GM12878 (cell line): ENCODE results near the gene PARN. TPM values are rescaled to one million over a fixed set of nuclear protein-coding genes. Genes with fewer than 3 reads are reported as not detected.

Source experiments
- BHLHE40 ChIP-seq, 2 experiments: fragments of 450-650 bp in 1 of 2; IDR thresholded peaks; 2 replicates each; pipeline ENCODE4 v1.6.1; 2011 to 2017; ENCODE audit warnings: low read depth in 2 of 2, borderline replicate concordance in 1 of 2, improper control_type of control experiment in 1 of 2, low read length in 1 of 2, mild to moderate bottlenecking in 1 of 2
- CBX3 ChIP-seq: fragments of 200-600 bp; sonication (generic); IDR thresholded peaks from 2 replicates; pipeline ENCODE4 v1.6.1; 2016; ENCODE audit warnings: low read depth, borderline replicate concordance
- CHD2 ChIP-seq: IDR thresholded peaks from 2 replicates; pipeline ENCODE4 v1.6.1; 2011; ENCODE audit warnings: low read depth, low read length, improper control_type of control experiment, borderline replicate concordance
- CUX1 ChIP-seq: IDR thresholded peaks from 2 replicates; pipeline ENCODE4 v1.6.1; 2012; ENCODE audit warnings: improper control_type of control experiment, low read depth, low read length; ENCODE audit not compliant: insufficient replicate concordance
- IRF5 ChIP-seq: fragments of 450-650 bp; IDR thresholded peaks from 2 replicates; pipeline ENCODE4 v1.6.1; 2017; ENCODE audit warnings: borderline replicate concordance
- KLF5 ChIP-seq: fragments of 450-650 bp; IDR thresholded peaks from 2 replicates; pipeline ENCODE4 v1.6.1; 2014; ENCODE audit warnings: mild to moderate bottlenecking; ENCODE audit not compliant: partially characterized antibody
- MTA2 ChIP-seq: fragments of 450-650 bp; IDR thresholded peaks from 2 replicates; pipeline ENCODE4 v1.6.1; 2016; ENCODE audit warnings: low read depth, mild to moderate bottlenecking, moderate library complexity
- NR2C1 ChIP-seq: fragments of 450-650 bp; IDR thresholded peaks from 2 replicates; pipeline ENCODE4 v1.6.1; 2017; ENCODE audit warnings: antibody characterized with exemption, mild to moderate bottlenecking, moderate library complexity
- NRF1 ChIP-seq: conservative IDR thresholded peaks from 2 replicates; pipeline ENCODE4 v1.6.1; 2011; ENCODE audit warnings: mild to moderate bottlenecking, low read depth, low read length, improper control_type of control experiment
- POLR2AphosphoS5 ChIP-seq: IDR thresholded peaks from 2 replicates; pipeline ENCODE4 v1.6.1; 2011; ENCODE audit warnings: mild to moderate bottlenecking, low read length, inconsistent platforms
- RBBP5 ChIP-seq: fragments of 200-600 bp; sonication (generic); conservative IDR thresholded peaks from 2 replicates; pipeline ENCODE4 v1.6.1; 2016
- SIX5 ChIP-seq: IDR thresholded peaks from 2 replicates; pipeline ENCODE4 v1.6.1; 2011; ENCODE audit warnings: mild to moderate bottlenecking, low read depth, low read length, moderate library complexity; ENCODE audit not compliant: severe bottlenecking
- SMC3 ChIP-seq: IDR thresholded peaks from 2 replicates; pipeline ENCODE4 v1.6.1; 2011; ENCODE audit warnings: low read length, improper control_type of control experiment, borderline replicate concordance
- SP1 ChIP-seq: IDR thresholded peaks from one replicate; pipeline ENCODE4 v1.6.1; 2011; ENCODE audit warnings: low read depth, low read length
- SRF ChIP-seq, 2 experiments: IDR thresholded peaks; 2 replicates each; pipeline ENCODE4 v1.6.1; 2011; ENCODE audit warnings: low read depth in 2 of 2, low read length in 2 of 2, mild to moderate bottlenecking in 1 of 2, moderate library complexity in 1 of 2
- SUZ12 ChIP-seq: fragments of 200-600 bp; sonication (generic); IDR thresholded peaks from one replicate; pipeline ENCODE4 v1.6.1; 2018; ENCODE audit warnings: antibody characterized with exemption, mild to moderate bottlenecking; ENCODE audit not compliant: unreplicated experiment
- YY1 ChIP-seq: IDR thresholded peaks from 2 replicates; pipeline ENCODE4 v1.6.1; 2011; ENCODE audit warnings: low read depth, mild to moderate bottlenecking, low read length
- ZNF687 ChIP-seq: fragments of 450-650 bp; IDR thresholded peaks from 2 replicates; pipeline ENCODE4 v1.6.1; 2017; ENCODE audit warnings: mild to moderate bottlenecking, moderate library complexity
- polyA plus RNA-seq, 11 experiments: library from polyadenylated mRNA; depleted of rRNA in 4 of 11; unstranded in 6 of 11; stranded (reverse) in 5 of 11; fragments of >200 nt; fragmentation: Nextera tagmentation in 4 of 11; fragmentation: Illumina TruSeq in 1 of 11; extraction: Ambion mirVana in 4 of 11; extraction: Trizol in 1 of 11; gene quantifications; 1 replicate in 1 of 11; 2 replicates in 10 of 11; pipeline versions ENCODE4 v1.2.1 to v1.2.3, GENCODE V29; 2011 to 2016; ENCODE audit warnings: inconsistent platforms in 2 of 11, missing spikeins in 2 of 11, low read depth in 1 of 11
- total RNA-seq, 4 experiments: library from RNA; depleted of rRNA in 3 of 4; stranded (reverse); fragments of >200 nt in 3 of 4; fragmentation: Illumina TruSeq in 1 of 4; extraction: Trizol in 1 of 4; gene quantifications; 2 replicates each; pipeline versions ENCODE4 v1.2.1 to v1.2.3, GENCODE V29; 2013 to 2021
- TF ChIP-seq, protein P1 (sequence below): IDR thresholded peaks from 2 replicates; pipeline ENCODE4 v1.6.1; 2012; ENCODE audit warnings: low read depth, low read length, improper control_type of control experiment

PARN gene
- total and polyA plus RNA-seq, 10 of the 15 experiments (the other 5 are each of a cell fraction or from before 2014, with no cell fraction given) = 15.6 to 77.3 (median 47.7) TPM

- peak; percentile 67 for TF ChIP-seq CUX1
- peak; percentile 60; the same call in 1 of the 2 replicates for TF ChIP-seq MTA2
- TF ChIP-seq CBX3 = no peak
- no peak for TF ChIP-seq YY1
- 0 out of 2 replicates have a peak, but pooled peaks have one; percentile 62 for TF ChIP-seq RBBP5
- TF ChIP-seq POLR2AphosphoS5 = no peak
- no peak for TF ChIP-seq SUZ12
- no peak for TF ChIP-seq SIX5
- TF ChIP-seq ZNF687 = no peak
- no peak for TF ChIP-seq KLF5
- TF ChIP-seq NR2C1 = no peak
- TF ChIP-seq SRF (IDR thresholded peaks at IDR 0.05; ENCODE audit: low read depth in 2 of 2, low read length in 2 of 2) = no peak
- TF ChIP-seq, protein P1, sequence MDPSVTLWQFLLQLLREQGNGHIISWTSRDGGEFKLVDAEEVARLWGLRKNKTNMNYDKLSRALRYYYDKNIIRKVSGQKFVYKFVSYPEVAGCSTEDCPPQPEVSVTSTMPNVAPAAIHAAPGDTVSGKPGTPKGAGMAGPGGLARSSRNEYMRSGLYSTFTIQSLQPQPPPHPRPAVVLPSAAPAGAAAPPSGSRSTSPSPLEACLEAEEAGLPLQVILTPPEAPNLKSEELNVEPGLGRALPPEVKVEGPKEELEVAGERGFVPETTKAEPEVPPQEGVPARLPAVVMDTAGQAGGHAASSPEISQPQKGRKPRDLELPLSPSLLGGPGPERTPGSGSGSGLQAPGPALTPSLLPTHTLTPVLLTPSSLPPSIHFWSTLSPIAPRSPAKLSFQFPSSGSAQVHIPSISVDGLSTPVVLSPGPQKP = no peak
- TF ChIP-seq SP1 = peak; percentile 42
- no peak for TF ChIP-seq CHD2
- no peak for TF ChIP-seq NRF1
- TF ChIP-seq BHLHE40 (IDR thresholded peaks at IDR 0.05; ENCODE audit: borderline replicate concordance in 1 of 2, low read depth in 2 of 2, low read length in 1 of 2) = peak in 1 of 2 experiments; percentile 54; a peak in 1 of 4 replicates
- no peak for TF ChIP-seq IRF5
- no peak for TF ChIP-seq SMC3
Observed at GRCh38 chr16:14608111-14608566, 21.9 kb downstream of the PARN start (continued).
